Suprapubic skin (tissue), 4 donors: ENCODE measurements around the gene ZNF791.

Experiments
- CTCF ChIP-seq, 2 donors: fragments of 200-600 bp in 1 of 2; fragments of 450-650 bp in 1 of 2; sonication (generic) in 1 of 2; IDR thresholded peaks; one replicate each; pipeline ENCODE4 v1.5.1; 2016 to 2019; ENCODE audit warnings: antibody characterized with exemption in 2 of 2, mild to moderate bottlenecking in 1 of 2, moderate library complexity in 1 of 2
- EP300 ChIP-seq: sonication (generic); formaldehyde crosslinking; IDR thresholded peaks from one replicate; pipeline ENCODE4 v1.6.1; 2017; ENCODE audit warnings: antibody characterized with exemption
- POLR2A ChIP-seq, 2 donors: fragments of 450-650 bp; IDR thresholded peaks; one replicate each; pipeline ENCODE4 v1.6.1; 2017; ENCODE audit warnings: antibody characterized with exemption in 2 of 2, mild to moderate bottlenecking in 2 of 2, moderate library complexity in 2 of 2
- POLR2AphosphoS5 ChIP-seq, 3 donors: sonication (generic); formaldehyde crosslinking; IDR thresholded peaks; one replicate each; pipeline ENCODE4 v1.6.1; 2017; ENCODE audit warnings: antibody characterized with exemption in 3 of 3

DNA sequence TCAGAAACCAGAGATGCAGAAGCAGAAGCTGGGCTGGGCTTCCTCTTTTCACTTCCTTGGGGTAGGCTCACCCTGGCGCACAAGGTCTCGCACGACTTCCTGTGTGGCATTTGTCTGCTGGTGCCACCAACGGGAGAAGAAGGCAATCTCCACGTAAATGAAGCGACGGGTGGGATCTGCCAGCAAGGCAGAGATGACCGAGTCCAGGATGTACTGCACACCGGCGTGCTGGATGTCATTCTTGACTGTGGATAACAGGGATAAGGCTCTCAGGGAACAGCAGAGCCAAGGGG is 54.5 kb downstream of the ZNF791 start:
- TF ChIP-seq CTCF (IDR thresholded peaks at IDR 0.05) (no peak), POLR2A (IDR thresholded peaks at IDR 0.05) (no peak), EP300 (no peak), POLR2AphosphoS5 (IDR thresholded peaks at IDR 0.05) (no peak)
